ENCODE data around the gene ZNF526.
"Not testable (repeated sequence)": the region's sequence is repeated elsewhere in the genome, so short reads cannot be mapped to it uniquely, and the experiment has no call there.

DNA sequence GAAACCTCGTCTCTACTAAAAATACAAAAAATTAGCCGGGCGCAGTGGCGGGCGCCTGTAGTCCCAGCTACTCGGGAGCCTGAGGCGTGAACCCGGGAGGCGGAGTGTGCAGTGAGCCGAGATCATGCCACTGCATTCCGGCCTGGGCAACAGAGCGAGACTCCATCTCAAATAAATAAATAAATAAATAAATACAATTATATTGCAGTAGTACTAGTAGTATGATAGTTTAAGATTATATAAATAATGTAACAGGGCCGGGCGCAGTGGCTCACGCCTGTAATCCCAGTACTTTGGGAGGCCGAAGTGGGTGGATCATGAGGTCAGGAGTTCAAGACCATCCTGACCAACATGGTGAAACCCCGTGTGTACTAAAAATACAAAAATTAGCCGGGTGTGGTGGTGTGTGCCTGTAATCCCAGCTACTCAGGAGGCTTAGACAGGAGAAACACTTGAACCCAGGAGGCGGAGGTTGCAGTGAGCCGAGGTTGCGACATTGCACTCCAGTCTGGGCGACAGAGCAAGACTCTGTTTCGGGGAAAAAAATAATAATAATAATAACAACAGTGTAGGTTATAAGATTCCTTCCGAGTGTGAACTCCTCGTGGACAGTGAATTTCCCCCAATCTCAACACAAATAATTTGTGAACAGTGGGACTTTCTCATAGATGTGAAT, 47.0 kb downstream of the ZNF526 start:
- not testable (repeated sequence) for TF ChIP-seq CTCF (conservative IDR thresholded peaks at IDR 0.05; ENCODE audit: low read depth, low read length); EZH2 (IDR thresholded peaks at IDR 0.05; ENCODE audit: borderline replicate concordance, low read depth, low read length, poor library complexity, severe bottlenecking)

All from A673 (cell line).